GM18508 (cell line): Measurements from ENCODE around the gene DSN1.

Experiments
- ATAC-seq: cut with Tn5 transposase; IDR thresholded peaks from one replicate; pipeline ENCODE4 v1.9.1; 2021; ENCODE audit warnings: moderate number of reproducible peaks; ENCODE audit not compliant: insufficient read depth, unreplicated experiment

DSN1 gene

DNA sequence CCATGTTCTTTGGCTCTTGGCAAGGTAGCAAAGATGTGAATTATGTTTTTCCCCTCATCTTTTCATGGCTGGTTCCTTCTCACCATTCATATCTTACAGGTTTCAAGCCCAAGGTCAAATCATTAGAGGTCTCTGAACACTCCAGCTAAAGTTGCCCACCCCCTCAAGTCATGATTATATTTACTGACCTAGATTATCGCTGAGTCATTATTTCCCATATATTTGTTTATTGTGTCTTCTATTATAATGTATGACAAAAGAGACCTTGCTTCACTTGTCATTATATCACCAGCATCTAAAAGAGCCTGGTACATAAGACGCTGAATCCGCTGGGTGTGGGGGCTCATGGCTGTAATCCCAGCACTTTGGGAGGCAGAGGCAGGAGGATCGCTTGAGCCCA is 12.4 kb downstream of the DSN1 start:
- no peak for ATAC-seq

DNA sequence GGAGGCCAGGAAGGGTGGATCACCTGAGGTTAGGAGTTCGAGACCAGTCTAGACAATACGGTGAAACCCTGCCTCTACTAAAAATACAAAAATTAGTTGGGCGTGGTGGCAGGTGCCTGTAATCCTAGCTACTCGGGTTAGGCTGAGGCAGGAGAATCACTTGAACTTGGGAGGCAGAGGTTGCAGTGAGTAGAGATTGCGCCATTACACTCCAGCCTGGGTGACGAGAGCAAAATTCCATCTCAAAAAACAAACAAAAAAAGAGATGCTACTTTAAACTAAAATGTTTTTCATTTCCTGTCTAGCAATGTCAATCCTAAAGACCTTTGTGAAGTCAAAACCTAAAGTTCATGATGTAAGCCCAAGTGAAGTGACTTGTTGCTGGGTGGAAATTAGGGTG is 12.9 kb downstream of the DSN1 start:
- no peak for ATAC-seq

DNA sequence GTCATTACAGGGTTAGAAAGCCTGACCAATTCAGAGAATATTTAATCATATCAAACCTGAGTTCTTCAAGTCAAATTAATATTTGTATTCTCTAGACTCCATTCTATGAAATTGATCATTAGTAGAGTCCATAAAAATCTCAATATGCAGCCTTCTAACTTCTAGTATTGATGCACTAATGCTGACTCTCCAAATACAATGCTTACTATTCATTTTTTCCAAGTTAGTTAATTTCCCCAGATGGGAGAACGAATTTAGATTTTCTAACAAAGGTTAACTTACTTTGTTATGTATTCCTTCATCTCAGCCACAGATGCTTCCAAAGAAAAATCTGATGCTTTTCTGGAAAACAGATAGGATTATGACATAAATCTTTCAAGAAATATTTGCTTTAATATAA is 15.3 kb downstream of the DSN1 start:
- ATAC-seq, result no peak

DNA sequence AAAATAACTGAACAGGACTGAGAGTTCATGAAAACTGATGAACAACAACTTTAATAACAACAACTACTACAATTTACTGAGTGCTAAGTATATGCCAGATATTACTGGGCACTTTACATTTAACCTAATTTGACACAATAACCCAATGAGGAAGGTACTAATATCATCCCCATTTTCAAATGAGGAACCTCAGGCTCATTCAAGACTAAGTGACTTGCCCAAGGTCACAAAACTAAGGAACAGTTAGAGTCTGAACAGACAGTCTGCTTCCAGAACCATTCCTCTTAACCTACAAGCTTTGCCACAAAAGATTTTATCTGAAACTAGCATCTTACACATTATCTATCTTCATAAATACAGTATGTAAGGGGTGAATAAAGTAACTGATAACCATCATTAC is 17.1 kb downstream of the DSN1 start:
- no peak for ATAC-seq

DNA sequence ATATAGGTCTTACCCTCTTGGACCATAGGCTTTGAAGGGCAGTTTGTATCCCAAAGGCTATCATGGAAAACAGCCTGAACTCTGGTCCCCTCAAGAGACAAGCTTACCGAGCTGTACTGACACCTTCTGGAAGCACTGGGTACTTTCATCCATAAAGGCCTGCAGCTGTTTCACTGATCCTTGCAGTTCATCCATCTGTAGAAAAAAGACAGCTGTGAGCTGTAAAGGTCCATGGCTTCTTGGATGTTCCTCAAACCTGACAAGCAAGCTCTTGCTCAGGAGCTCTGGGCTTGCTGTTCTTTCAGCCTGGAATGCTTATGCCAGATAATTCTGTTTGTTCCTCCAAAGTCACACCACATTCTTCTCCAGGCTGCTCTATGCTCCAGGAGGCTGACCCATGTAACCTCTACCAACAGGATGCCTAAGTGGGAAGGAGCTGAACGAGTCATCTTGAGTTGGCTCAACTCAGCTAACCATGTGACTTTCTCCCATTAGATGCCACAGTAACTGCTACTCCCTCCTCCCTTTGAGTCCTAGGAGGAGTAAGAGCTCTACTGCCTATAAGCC is 18.8 kb downstream of the DSN1 start:
- no peak for ATAC-seq

DNA sequence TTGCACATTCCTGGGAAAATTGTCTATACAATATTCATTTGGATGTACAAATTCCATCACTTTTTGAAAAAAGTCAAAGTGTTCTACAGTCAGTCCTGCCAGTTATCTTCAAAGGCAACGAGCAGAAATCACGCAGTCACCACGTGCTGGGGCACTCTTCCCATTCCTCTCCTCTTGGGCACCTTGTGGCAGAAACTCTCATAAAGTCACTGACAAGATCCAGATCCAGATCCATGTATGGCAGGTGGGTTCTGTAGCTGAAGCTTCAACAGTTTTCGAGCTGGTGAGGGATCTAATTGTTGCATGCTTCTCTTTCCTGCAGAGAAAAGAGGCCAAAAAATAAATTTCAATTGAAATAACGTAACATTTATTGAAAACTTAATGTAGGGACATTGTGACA is 21.0 kb downstream of the DSN1 start:
- ATAC-seq, result no peak

DNA sequence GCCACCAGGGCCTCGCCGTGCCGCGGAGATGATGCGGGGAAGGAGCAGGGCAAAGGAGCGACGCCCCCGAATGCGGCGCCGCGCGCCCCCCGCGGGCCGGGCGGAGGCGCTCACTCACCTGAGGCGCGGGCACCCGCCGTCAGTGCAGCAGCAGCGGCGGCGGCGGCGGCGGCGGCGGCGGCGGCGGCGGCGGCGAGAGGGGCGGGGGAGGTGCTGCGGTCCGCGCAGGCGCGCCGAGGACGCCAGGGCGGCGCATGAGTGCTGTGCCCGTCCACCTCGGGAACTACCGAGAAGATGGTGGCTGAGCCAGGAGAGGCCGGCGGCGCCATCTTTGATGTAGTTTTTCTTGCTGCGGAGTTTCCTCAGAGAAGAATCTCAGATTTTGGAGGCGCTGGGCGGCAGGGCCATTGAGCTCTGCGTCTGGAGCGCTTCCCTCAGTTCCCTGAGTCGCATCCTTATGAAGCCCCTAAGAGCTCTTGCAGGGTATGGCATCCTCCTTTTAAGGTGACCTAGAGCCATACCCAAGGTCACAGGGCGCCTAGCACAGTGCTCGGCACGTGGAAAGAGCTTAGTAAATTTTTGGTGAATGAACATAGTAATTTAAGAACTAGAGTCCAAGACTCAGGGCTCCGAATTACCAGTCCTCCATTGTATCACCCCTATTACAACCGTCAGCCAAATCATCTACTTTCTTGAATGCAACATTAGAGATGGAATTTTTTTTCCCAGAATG is 27.5 kb downstream of the DSN1 start, which contains the start of gene NDRG3:
TSS of gene NDRG3 (minus strand) at position 164 of the 733 bp plus-strand sequence. CDS start 24,355 bp downstream, outside the sequence.
- ATAC-seq, result peak; percentile 79

DNA sequence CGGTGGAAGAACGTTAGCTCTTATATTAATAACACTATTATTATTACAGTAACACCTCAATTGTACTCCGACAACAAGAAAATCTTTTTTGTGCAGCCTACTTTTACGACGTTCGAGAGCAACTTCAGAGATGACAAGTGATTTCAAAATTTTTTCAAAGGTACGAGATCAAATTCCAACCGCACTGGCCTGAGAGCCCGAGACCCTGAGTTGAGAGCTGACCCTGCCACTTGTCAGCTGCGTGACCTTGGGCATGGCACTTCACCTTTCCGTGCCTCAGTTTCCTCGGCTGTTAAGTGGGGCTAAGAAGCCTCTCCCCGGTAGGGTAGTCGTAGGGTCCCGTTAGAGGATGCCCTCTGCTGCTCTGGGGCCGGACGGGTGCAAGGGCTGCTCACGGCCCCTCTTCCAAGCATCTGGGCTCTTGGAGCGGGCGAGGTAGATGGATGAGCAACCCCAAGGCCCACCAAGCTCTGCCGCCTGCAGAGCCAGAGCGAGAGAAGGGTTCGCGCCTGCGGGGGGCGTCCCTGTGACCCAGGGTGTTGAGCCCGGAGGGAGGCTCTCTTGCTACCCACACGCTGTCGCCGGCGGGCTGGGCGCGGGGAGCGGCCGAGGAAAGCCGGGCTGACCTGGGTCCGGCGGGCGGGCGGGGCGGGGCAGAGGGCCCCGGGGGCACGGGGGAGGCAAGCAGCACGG is 28.2 kb downstream of the DSN1 start:
- ATAC-seq, result no peak

DNA sequence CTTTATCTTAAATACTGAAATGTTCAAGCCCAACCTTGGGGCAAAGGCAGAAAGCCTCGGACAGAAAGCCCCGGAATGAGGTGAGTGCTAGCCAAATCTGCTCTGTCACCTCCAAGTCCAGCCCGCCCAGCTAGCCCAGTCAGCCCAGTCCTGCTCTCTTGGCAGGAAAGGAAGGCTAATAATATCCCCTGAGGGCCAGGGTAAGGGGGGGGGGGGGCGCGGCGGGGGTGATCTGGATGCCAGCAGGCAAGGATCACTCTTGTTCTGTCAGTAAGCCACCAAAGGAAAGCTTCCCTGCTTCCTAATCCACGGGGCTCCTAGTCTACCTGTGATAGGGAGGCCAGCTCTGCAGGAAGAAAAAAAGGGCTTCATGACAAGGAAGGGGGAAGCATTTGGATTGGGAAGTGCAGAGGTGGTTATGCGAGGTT is 28.8 kb downstream of the DSN1 start:
- no peak for ATAC-seq

DNA sequence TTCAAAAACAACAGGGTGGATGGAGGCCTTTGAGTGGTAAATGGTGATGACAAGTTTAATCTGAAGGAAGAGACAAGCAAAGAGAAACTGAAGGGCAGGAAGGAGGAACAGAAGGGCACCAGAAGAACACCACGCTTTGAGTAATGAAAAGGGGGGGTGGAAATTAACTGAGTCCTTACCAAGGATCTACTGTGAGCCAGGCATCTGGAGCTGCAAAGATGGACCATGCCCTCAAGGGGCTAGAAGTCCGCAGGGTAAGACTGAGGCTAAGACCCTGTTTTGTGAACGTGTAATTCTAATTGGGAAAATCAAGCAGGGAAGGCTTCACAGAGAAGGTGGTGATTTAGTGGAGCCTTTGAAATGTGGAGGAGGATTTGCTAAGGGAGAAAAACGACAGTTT is 29.3 kb downstream of the DSN1 start:
- no peak for ATAC-seq

DNA sequence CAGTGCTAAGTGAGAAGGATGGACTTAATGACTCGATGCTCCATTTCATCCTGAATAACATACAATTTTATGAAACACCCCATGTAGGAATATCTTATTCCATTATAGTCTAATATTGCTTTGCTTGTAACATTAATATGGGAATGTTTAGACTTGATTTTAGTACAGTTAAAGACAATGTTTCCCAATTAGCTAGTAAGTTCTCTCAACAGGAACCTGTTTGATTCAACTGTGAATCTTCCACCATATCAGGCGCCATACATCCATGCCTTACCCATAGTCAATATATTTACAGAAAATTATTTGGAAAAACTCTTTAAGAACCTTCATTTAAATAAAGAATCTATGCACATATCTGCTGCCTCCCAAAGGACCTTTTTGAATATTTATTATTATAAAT is 31.0 kb downstream of the DSN1 start:
- no peak for ATAC-seq

DNA sequence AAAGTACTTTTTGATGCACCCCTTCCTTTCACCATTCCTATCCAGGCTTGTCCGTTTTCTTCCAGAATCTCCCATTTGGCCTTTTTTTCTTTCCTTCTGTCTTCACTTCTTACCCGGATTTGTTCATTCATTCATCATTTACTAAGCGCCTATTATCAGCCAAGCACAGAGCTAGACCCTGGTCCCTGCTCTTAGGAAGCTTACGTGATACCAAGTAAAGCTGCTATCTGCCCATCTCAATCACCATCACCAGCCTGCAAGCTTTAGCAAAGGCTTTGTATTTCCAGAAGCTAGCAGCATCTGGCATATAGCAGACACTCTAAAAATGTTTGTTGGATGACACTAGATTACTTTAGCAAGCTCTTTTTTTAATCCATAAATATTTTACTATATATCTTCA is 32.5 kb downstream of the DSN1 start:
- ATAC-seq, result no peak

DNA sequence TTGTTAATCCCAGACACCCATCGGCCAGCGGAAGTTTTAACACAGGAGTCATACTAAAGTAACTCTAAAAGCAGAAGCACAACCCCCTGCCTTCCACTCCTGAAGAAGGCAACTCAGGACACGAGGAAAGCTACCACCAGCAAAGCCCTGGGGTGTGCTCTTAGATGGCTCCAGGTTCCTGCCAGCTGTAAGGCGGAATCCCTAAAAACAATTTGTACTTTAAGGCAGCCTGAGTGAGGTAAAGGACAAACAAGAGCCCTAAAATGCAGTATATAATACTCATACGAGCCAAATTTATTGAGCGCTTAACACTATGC is 36.4 kb downstream of the DSN1 start:
- no peak for ATAC-seq

DNA sequence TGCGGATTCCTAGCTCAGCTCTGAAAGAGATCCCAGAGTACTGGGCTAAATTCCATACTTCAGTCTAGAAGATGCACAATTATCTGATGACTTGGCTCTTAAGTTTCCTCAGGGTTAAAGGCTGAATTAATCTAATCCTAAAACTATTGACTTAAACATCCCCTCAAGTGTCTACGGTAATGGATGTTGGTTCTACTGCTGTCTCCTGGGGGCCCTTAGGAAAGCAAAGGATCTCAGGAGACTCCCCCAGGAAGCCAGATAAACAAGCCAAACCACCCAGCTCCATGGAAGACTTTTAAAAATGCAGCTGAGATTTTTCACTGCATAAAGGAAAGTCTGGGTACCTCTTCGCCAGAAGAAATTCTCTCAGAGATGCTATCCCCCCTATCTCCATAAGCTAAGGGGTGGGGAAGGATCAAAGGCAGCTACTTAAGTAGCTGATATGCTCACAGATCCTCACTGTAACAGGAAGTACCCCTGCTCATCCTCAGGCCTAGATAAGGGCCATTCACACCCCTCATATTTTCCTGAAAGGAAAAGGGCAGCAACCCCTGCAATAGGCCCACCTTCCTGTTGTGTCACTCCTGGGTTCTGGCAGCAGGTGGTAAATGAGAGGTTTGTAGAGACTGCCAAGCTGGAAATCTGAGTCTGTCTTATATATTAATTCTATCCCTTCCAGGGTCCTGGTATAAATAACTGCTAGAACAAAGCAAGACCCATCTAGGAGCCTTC is 36.9 kb downstream of the DSN1 start:
- ATAC-seq, result no peak

DNA sequence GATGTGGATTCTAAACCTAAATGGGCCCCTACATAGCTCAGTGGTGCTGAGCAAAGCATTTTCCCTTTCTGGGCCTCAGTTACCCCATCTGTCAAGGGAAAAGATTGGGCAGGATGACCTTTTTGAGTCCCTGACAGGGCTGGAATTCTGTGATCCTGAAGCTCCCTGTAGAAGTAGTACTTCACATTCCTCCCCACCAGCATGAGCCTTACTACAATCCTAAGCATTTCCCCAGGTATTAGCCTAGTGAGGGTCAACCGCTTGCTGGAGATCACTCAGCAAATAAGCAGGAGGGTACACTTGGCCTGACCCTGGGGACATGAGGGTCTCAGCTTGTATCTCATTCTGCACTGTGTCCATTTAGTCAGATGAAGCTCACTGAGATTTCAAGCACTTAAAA is 41.1 kb downstream of the DSN1 start:
- ATAC-seq, result no peak

DNA sequence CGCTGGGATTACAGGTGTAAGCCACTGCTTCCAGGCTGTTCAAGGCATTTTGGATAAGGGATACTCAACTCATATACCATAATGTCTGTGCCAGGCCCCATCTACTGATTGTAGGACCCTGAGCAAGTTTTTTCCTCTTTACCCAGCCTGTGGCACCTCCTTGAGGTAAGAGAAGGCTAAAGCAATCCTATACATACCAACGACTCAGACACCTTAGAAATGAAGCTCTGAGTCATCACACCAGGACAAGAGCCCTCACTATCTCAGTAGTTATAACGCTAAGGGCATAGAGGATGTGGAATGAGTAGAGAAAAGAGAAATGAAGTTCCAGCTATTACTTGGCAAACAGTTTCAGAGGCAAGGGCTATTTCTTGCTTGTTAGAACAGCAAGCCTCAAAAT is 44.6 kb downstream of the DSN1 start:
- no peak for ATAC-seq

DNA sequence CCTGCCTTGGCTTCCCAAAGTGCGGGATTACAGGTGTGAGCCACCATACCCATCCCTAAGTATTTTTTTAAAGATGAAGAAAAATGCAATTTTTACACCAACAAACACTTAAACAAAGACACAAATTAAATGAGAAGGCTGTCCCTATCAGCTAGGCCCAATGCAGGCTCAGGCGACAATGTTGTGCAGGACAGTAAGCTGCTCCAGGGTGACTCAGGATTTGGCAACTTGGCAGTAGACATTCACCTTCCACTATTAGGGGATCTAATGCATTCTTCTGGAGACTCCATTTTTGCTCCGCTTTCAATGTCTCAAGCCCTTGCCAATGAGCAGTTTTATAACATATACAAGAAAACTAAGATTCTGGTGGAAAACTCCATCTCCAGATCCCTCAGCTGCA is 47.4 kb downstream of the DSN1 start:
- ATAC-seq, result no peak

DNA sequence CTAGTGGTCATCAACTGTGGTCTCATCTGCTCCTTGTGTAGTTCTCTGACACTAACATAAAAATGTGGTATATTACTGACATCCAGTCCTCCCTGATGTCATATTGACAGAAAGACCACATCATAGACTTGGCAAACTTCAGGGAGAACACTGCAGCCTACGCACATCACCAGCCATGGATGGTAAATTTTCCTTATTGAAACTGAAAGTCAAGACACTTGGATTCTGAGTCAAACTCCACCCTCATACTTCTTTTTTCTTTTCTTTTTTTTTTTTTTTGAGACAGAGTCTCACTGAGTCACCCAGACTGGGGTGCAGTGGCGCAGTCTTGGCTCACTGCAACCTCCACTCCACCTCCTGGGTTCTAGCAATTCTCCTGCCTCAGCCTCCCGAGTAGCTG is 53.1 kb downstream of the DSN1 start:
- ATAC-seq, result no peak

DNA sequence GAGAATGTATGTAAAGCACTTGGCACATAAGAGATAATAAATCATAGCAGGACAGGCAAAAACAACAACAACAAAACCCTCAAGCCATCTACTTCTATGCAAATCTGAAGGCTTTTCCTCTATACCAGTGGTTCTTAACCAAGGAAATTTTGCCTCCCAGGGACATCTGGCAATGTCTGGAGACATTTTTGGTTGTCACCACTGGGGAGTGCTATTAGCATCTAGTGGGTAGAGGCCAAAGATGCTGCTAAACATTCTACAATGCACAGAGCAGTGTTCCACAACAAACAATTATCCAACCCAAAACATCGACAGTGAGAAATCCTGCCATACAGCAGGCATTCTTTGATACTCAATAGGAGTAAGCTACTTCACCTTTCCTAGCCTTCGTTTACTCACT is 55.9 kb downstream of the DSN1 start:
- no peak for ATAC-seq

DNA sequence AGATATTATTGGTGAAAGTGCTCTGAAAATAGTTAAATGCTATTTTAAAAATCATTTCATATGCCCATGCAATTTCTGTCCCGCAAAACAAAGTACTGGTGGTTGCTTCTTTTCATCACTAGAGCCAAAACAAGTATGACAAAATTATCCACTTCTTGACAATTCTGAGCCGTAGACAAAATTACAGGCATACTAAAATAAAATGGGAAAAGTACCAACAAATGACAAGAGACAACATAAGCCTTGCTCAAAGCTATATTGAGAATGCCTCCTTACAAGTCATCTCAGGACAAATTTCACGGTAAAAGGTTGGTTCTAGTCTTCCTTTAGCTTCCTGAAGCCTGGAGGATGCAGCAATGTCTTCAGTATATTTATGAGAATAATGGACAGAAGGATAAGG is 56.5 kb downstream of the DSN1 start:
- no peak for ATAC-seq

DNA sequence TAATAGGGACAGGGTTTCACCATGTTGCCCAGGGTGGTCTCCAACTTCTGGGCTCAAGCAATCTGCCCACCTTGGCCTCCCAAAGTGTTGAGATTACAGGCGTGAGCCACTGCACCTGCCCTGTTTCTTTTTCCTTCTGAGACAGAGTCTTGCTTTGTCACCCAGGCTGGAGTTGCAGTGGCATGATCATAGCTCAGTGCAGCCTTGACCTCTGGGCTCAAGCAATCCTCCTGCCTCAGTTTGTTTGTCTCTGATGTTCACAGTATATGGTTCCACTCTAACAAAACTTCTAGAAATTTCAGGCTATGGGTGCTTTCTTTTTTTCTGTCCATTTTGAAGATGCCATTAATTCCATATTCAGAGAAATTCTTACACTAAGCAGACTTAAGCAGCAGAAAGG is 60.8 kb downstream of the DSN1 start:
- no peak for ATAC-seq
